ENCODE data around the gene AMPH. TPM values are rescaled to one million over a fixed set of nuclear protein-coding genes. Genes with fewer than 3 reads are reported as not detected.

AMPH gene
- total RNA-seq, 1 experiment from 2014 or later: not detected

DNA sequence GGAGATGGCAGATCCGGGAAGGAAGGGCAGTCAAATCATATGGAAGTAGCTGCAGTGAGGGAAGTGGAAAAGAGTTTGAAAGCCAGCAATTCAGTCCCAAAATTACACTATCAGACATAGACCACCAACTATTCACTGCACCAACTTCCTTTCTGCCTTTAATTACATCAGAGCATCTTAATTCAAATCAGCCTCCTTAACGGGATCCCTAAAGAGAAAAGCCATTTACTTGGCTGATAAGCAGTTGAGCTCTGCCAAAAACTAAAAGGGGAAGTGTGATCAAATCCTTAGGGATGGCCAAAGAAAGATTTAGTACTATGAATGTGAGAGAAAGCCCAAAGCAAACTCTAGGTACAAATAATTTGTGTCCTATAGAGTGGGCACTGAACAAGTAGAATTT lies 110.4 kb downstream of the AMPH start:
- H3K9me2 ChIP-seq (ENCODE audit: insufficient read depth): no peaks in the 10 kb centered on the region
- CTCF ChIA-PET: no interaction called here
- no peak overlapping the region for H3K4me3 ChIP-seq
- H3K4me1 ChIP-seq (replicated peaks; ENCODE audit: insufficient read depth): no peaks in the 10 kb centered on the region
- DNase-seq: no peak
- POLR2A ChIA-PET (ENCODE audit: unreplicated experiment): no interaction called here
- no peaks in the 10 kb centered on the region for H3F3A ChIP-seq (ENCODE audit: insufficient read depth, low read depth)
- intact Hi-C loops (cut with micrococcal nuclease; ENCODE audit: unreplicated experiment): no loop called here
- no TSS peak for BruUV-seq (replicated peaks)
- H3K79me2 ChIP-seq (ENCODE audit: low read depth): no peaks in the 10 kb centered on the region
- no peak overlapping the region for H2AFZ ChIP-seq
- TF ChIP-seq EZH2 (IDR thresholded peaks at IDR 0.05; ENCODE audit: low read depth): no peak
- TF ChIP-seq, protein P1, sequence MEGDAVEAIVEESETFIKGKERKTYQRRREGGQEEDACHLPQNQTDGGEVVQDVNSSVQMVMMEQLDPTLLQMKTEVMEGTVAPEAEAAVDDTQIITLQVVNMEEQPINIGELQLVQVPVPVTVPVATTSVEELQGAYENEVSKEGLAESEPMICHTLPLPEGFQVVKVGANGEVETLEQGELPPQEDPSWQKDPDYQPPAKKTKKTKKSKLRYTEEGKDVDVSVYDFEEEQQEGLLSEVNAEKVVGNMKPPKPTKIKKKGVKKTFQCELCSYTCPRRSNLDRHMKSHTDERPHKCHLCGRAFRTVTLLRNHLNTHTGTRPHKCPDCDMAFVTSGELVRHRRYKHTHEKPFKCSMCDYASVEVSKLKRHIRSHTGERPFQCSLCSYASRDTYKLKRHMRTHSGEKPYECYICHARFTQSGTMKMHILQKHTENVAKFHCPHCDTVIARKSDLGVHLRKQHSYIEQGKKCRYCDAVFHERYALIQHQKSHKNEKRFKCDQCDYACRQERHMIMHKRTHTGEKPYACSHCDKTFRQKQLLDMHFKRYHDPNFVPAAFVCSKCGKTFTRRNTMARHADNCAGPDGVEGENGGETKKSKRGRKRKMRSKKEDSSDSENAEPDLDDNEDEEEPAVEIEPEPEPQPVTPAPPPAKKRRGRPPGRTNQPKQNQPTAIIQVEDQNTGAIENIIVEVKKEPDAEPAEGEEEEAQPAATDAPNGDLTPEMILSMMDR (conservative IDR thresholded peaks at IDR 0.05): no peak
- no peaks in the 10 kb centered on the region for H4K20me1 ChIP-seq (ENCODE audit: insufficient read depth)
- H3K36me3 ChIP-seq (ENCODE audit: low read depth): no peaks in the 10 kb centered on the region
- H3K27me3 ChIP-seq (ENCODE audit: insufficient read depth, low read depth): peaks cover 23% of the 10 kb centered on the region; the same call in 1 of the 2 replicates
- H3K9me3 ChIP-seq (ENCODE audit: insufficient read depth, low read depth): no peaks in the 10 kb centered on the region
- no peak overlapping the region for H3K4me2 ChIP-seq
- no peak overlapping the region for H3K27ac ChIP-seq

DNA sequence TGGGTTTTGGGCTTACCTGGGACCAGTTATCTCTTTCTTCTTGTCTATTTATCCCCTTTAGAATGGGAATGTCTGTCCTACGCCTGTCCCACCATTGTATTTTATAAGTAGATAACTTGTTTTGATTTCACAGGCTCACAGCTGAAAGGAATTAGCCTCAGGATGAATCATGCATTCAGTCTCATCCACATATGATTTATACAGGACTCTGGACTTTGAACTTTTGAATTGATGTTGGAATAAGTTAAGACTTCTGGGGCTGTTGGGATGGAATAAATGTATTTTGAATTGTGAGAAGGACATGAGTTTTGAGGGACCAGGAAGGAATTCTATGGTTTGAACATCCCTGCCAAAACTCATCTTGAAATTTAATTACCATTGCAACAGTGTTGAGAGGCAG lies 112.6 kb downstream of the AMPH start:
- Histone ChIP-seq H3F3A (ENCODE audit: insufficient read depth, low read depth) (no peaks in the 10 kb centered on the region), H2AFZ (no peak overlapping the region), H3K27ac (no peak overlapping the region), H3K79me2 (ENCODE audit: low read depth) (no peaks in the 10 kb centered on the region), H3K27me3 (ENCODE audit: insufficient read depth, low read depth) (0 out of 2 replicates have a peak, but pooled peaks cover 20% of the 10 kb centered on the region), H3K9me3 (ENCODE audit: insufficient read depth, low read depth) (no peaks in the 10 kb centered on the region), H3K36me3 (ENCODE audit: low read depth) (no peaks in the 10 kb centered on the region), H3K9me2 (ENCODE audit: insufficient read depth) (no peaks in the 10 kb centered on the region), H3K4me1 (replicated peaks; ENCODE audit: insufficient read depth) (no peaks in the 10 kb centered on the region), H4K20me1 (ENCODE audit: insufficient read depth) (no peaks in the 10 kb centered on the region), H3K4me3 (no peak overlapping the region), H3K4me2 (no peak overlapping the region)
- TF ChIP-seq, protein P1 (conservative IDR thresholded peaks at IDR 0.05): no peak
- no peak for TF ChIP-seq EZH2 (IDR thresholded peaks at IDR 0.05; ENCODE audit: low read depth)
- POLR2A ChIA-PET (ENCODE audit: unreplicated experiment): no interaction called here
- CTCF ChIA-PET: no interaction called here
- no peak for DNase-seq
- intact Hi-C loops (cut with micrococcal nuclease; ENCODE audit: unreplicated experiment): no loop called here
- BruUV-seq (replicated peaks): no TSS peak

DNA sequence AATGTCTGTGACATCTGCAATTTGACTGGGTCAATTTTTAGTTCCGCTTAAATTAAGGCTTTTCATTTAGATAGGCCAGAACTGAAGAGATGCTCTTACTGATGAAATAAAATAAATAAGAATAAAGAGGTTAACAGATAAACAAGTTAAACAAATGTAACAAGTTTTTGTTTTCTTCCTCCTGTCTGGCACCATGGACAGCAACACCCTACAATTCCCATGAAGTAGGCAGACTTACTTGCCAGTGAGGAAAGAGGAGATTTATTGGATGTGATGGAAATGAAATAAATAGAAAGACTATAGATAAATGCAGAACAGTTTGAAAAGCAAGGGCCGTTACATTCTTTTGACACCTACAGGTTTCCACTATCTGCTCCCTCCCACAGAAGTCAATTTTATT lies 118.5 kb downstream of the AMPH start:
- CTCF ChIA-PET: no interaction called here

More for the DNA sequence above, 118.5 kb downstream of the AMPH start:
- H3K27ac ChIP-seq: no peak overlapping the region
- no peaks in the 10 kb centered on the region for H4K20me1 ChIP-seq (ENCODE audit: insufficient read depth)
- H3K9me2 ChIP-seq (ENCODE audit: insufficient read depth): no peaks in the 10 kb centered on the region
- no peaks in the 10 kb centered on the region for H3K9me3 ChIP-seq (ENCODE audit: insufficient read depth, low read depth)
- BruUV-seq (replicated peaks): no TSS peak
- H3K36me3 ChIP-seq (ENCODE audit: low read depth): no peaks in the 10 kb centered on the region
- H3K27me3 ChIP-seq (ENCODE audit: insufficient read depth, low read depth): 0 out of 2 replicates have a peak, but pooled peaks cover under 1% of the 10 kb centered on the region
- H3K4me3 ChIP-seq: no peak overlapping the region
- TF ChIP-seq, protein P1 (conservative IDR thresholded peaks at IDR 0.05): no peak
- TF ChIP-seq EZH2 (IDR thresholded peaks at IDR 0.05; ENCODE audit: low read depth): no peak
- DNase-seq: no peak
- intact Hi-C loops (cut with micrococcal nuclease; ENCODE audit: unreplicated experiment): no loop called here
- H3K4me2 ChIP-seq: no peak overlapping the region
- no peaks in the 10 kb centered on the region for H3K79me2 ChIP-seq (ENCODE audit: low read depth)
- H2AFZ ChIP-seq: no peak overlapping the region
- POLR2A ChIA-PET (ENCODE audit: unreplicated experiment): no interaction called here
- H3K4me1 ChIP-seq (replicated peaks; ENCODE audit: insufficient read depth): no peaks in the 10 kb centered on the region
- H3F3A ChIP-seq (ENCODE audit: insufficient read depth, low read depth): no peaks in the 10 kb centered on the region
